ENCODE measurements around the gene EPS8L2. TPM values are rescaled to one million over a fixed set of nuclear protein-coding genes. Genes with fewer than 3 reads are reported as not detected.

Gene EPS8L2
- total and polyA plus RNA-seq, 9 of the 15 experiments (the other 6 are each of a cell fraction or from before 2014, with no cell fraction given), result 0.75 to 17.0 (median 3.7) TPM

- TF ChIP-seq, protein P1, sequence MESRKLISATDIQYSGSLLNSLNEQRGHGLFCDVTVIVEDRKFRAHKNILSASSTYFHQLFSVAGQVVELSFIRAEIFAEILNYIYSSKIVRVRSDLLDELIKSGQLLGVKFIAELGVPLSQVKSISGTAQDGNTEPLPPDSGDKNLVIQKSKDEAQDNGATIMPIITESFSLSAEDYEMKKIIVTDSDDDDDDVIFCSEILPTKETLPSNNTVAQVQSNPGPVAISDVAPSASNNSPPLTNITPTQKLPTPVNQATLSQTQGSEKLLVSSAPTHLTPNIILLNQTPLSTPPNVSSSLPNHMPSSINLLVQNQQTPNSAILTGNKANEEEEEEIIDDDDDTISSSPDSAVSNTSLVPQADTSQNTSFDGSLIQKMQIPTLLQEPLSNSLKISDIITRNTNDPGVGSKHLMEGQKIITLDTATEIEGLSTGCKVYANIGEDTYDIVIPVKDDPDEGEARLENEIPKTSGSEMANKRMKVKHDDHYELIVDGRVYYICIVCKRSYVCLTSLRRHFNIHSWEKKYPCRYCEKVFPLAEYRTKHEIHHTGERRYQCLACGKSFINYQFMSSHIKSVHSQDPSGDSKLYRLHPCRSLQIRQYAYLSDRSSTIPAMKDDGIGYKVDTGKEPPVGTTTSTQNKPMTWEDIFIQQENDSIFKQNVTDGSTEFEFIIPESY (CRISPR knock-in tag; IDR thresholded peaks at IDR 0.05), result peak; percentile 93
- TF ChIP-seq ZNF717 (CRISPR knock-in tag; IDR thresholded peaks at IDR 0.05), result peak; percentile 38; the same call in 1 of the 2 replicates
- TF ChIP-seq MBD1 (CRISPR knock-in tag; IDR thresholded peaks at IDR 0.05), result peak; percentile 82; the same call in 1 of the 2 replicates
- 0 out of 2 replicates have a peak, but pooled peaks have one; percentile 16 for TF ChIP-seq SMARCE1 (IDR thresholded peaks at IDR 0.05)
- TF ChIP-seq ZNF589 (CRISPR knock-in tag; IDR thresholded peaks at IDR 0.05; ENCODE audit: low read depth), result 0 out of 2 replicates have a peak, but pooled peaks have one; percentile 65
- TF ChIP-seq, protein P2, sequence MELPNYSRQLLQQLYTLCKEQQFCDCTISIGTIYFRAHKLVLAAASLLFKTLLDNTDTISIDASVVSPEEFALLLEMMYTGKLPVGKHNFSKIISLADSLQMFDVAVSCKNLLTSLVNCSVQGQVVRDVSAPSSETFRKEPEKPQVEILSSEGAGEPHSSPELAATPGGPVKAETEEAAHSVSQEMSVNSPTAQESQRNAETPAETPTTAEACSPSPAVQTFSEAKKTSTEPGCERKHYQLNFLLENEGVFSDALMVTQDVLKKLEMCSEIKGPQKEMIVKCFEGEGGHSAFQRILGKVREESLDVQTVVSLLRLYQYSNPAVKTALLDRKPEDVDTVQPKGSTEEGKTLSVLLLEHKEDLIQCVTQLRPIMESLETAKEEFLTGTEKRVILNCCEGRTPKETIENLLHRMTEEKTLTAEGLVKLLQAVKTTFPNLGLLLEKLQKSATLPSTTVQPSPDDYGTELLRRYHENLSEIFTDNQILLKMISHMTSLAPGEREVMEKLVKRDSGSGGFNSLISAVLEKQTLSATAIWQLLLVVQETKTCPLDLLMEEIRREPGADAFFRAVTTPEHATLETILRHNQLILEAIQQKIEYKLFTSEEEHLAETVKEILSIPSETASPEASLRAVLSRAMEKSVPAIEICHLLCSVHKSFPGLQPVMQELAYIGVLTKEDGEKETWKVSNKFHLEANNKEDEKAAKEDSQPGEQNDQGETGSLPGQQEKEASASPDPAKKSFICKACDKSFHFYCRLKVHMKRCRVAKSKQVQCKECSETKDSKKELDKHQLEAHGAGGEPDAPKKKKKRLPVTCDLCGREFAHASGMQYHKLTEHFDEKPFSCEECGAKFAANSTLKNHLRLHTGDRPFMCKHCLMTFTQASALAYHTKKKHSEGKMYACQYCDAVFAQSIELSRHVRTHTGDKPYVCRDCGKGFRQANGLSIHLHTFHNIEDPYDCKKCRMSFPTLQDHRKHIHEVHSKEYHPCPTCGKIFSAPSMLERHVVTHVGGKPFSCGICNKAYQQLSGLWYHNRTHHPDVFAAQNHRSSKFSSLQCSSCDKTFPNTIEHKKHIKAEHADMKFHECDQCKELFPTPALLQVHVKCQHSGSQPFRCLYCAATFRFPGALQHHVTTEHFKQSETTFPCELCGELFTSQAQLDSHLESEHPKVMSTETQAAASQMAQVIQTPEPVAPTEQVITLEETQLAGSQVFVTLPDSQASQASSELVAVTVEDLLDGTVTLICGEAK (IDR thresholded peaks at IDR 0.05), result peak; percentile 24; the same call in 1 of the 2 replicates
- TF ChIP-seq, protein P2 (CRISPR knock-in tag; IDR thresholded peaks at IDR 0.05), result no peak
- TF ChIP-seq, protein P3, sequence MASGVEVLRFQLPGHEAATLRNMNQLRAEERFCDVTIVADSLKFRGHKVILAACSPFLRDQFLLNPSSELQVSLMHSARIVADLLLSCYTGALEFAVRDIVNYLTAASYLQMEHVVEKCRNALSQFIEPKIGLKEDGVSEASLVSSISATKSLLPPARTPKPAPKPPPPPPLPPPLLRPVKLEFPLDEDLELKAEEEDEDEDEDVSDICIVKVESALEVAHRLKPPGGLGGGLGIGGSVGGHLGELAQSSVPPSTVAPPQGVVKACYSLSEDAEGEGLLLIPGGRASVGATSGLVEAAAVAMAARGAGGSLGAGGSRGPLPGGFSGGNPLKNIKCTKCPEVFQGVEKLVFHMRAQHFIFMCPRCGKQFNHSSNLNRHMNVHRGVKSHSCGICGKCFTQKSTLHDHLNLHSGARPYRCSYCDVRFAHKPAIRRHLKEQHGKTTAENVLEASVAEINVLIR (CRISPR knock-in tag; IDR thresholded peaks at IDR 0.05), result 0 out of 2 replicates have a peak, but pooled peaks have one; percentile 23
- TF ChIP-seq ZNF316 (IDR thresholded peaks at IDR 0.05), result peak; percentile 98
- peak; percentile 63; the same call in 1 of the 2 replicates for TF ChIP-seq L3MBTL2 (IDR thresholded peaks at IDR 0.05)
- TF ChIP-seq ATF1 (CRISPR knock-in tag; IDR thresholded peaks at IDR 0.05), result no peak
- TF ChIP-seq ATF1 (tag; IDR thresholded peaks at IDR 0.05), result peak; percentile 55
- no peak for TF ChIP-seq ILK (tag; IDR thresholded peaks at IDR 0.05; ENCODE audit: borderline replicate concordance, low read depth)
- peak; percentile 93 for TF ChIP-seq MAFF (IDR thresholded peaks at IDR 0.05; ENCODE audit: low read length)
These were observed 13.1 kb upstream of the EPS8L2 start (continued) for GRCh38 chr11:692824-693414.
